ACC112 (cell line): ENCODE results near the gene RFC5.
"Not testable (repeated sequence)": the region's sequence is repeated elsewhere in the genome, so short reads cannot be mapped to it uniquely, and the experiment has no call there.

Source experiments
- H2AFZ ChIP-seq: fragments of 200-600 bp; sonication (generic); one replicate; pipeline ENCODE4 v1.6.0; 2017; ENCODE audit warnings: antibody characterized with exemption, low read length; ENCODE audit not compliant: unreplicated experiment
- H3K27ac ChIP-seq: fragments of 200-600 bp; sonication (generic); 2 replicates; pipeline ENCODE4 v1.5.1; 2014; ENCODE audit warnings: low read depth, mild to moderate bottlenecking, antibody characterized with exemption, low read length, moderate library complexity
- H3K27me3 ChIP-seq: fragments of 200-600 bp; sonication (generic); 2 replicates; pipeline ENCODE4 v1.6.1; 2014; ENCODE audit warnings: mild to moderate bottlenecking, antibody characterized with exemption, low read length, moderate library complexity, mixed read lengths; ENCODE audit not compliant: insufficient read depth
- H3K36me3 ChIP-seq: fragments of 200-600 bp; sonication (generic); 2 replicates; pipeline ENCODE4 v1.6.1; 2016; ENCODE audit warnings: mild to moderate bottlenecking, antibody characterized with exemption, low read length, moderate library complexity, mixed read lengths; ENCODE audit not compliant: insufficient read depth
- H3K4me1 ChIP-seq: fragments of 200-600 bp; sonication (generic); one replicate; pipeline ENCODE4 v1.6.1; 2016; ENCODE audit warnings: low read length, mixed read lengths; ENCODE audit not compliant: insufficient read depth, unreplicated experiment, control insufficient read depth
- H3K4me3 ChIP-seq: fragments of 200-600 bp; sonication (generic); 2 replicates; pipeline ENCODE4 v1.5.1; 2014; ENCODE audit warnings: mild to moderate bottlenecking, low read depth, low read length
- H3K79me2 ChIP-seq: fragments of 200-600 bp; sonication (generic); one replicate; pipeline ENCODE4 v1.6.0; 2016; ENCODE audit warnings: low read length; ENCODE audit not compliant: control insufficient read depth, unreplicated experiment, insufficient read depth

The RFC5 gene

GRCh38 chr12:118015306-118015705, 1.2 kb upstream of the RFC5 start:
- H2AFZ ChIP-seq: no peak overlapping the region
- peaks cover 16% of the 10 kb centered on the region for H3K4me1 ChIP-seq

DNA sequence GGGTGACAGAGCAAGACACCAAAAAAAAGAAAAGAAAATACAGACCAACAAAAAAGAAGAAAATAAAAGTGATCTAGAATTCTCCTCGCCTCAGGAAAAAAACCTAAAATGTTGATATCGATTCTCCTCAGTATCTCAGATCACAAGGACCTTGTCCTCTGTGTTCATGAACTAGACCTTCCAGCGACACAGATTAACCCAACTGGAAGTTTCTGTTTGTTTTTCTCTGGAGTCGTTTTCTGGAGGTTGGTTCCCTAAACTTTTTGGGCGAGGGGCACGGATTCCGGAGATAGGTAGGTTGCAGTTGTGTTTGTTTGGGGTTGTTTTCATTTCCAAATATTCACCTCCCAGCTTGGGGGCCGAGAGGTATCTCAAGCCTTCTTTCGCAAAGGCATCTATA, 559 bp upstream of the RFC5 start:
- peak overlapping the region; percentile 92 for H3K4me3 ChIP-seq

More at GRCh38 chr12:118015306-118015705, 1.2 kb upstream of the RFC5 start:
- H3K27me3 ChIP-seq: no peaks in the 10 kb centered on the region
- H3K79me2 ChIP-seq: peaks cover 22% of the 10 kb centered on the region
- H3K27ac ChIP-seq: no peak overlapping the region
- peaks cover 15% of the 10 kb centered on the region for H3K36me3 ChIP-seq
- H3K4me3 ChIP-seq: no peak overlapping the region

GRCh38 chr12:118017926-118018325, 1.4 kb downstream of the RFC5 start:
- H3K27me3 ChIP-seq: no peaks in the 10 kb centered on the region
- no peak overlapping the region for H3K27ac ChIP-seq
- H3K4me1 ChIP-seq: peaks cover 16% of the 10 kb centered on the region
- H3K4me3 ChIP-seq: peak overlapping the region; percentile 92
- H2AFZ ChIP-seq: no peak overlapping the region
- H3K79me2 ChIP-seq: peaks cover 22% of the 10 kb centered on the region
- peaks cover 29% of the 10 kb centered on the region for H3K36me3 ChIP-seq

More for the DNA sequence above, 559 bp upstream of the RFC5 start:
- H2AFZ ChIP-seq: peak overlapping the region; percentile 91
- peaks cover 22% of the 10 kb centered on the region for H3K36me3 ChIP-seq
- H3K27ac ChIP-seq: no peak overlapping the region
- peaks cover 22% of the 10 kb centered on the region for H3K79me2 ChIP-seq
- no peaks in the 10 kb centered on the region for H3K27me3 ChIP-seq
- H3K4me1 ChIP-seq: peaks cover 16% of the 10 kb centered on the region

DNA sequence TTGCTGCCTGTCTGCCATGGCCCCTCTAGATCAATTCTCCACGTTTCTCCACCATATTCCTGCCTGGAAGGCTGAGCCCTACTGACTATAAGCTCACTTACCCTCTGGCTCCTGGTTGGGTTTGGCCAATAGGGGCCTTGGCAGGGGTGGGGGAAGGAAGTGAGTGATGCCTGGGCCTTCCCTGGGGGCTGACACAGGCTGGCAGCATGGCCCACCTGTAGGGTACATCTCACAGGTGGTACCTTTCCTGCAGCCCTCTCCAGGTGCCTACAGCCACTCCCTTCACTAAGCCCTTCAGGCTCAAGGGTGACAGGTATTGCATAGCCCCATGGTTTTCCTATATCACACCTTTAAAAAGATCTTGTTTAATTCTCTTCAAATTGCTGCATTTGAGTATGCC, 3.5 kb downstream of the RFC5 start:
- Histone ChIP-seq H2AFZ (no peak overlapping the region), H3K27ac (no peak overlapping the region), H3K79me2 (peaks cover 22% of the 10 kb centered on the region), H3K4me1 (peaks cover 16% of the 10 kb centered on the region), H3K4me3 (no peak overlapping the region), H3K27me3 (no peaks in the 10 kb centered on the region), H3K36me3 (peaks cover 32% of the 10 kb centered on the region)

GRCh38 chr12:118022097-118022727, 5.7 kb downstream of the RFC5 start:
- not testable (repeated sequence) for H3K27me3 ChIP-seq, H3K27ac ChIP-seq, H2AFZ ChIP-seq, H3K4me3 ChIP-seq
- H3K79me2 ChIP-seq: peaks cover 15% of the 10 kb centered on the region
- peaks cover 11% of the 10 kb centered on the region for H3K4me1 ChIP-seq
- peaks cover 32% of the 10 kb centered on the region for H3K36me3 ChIP-seq

GRCh38 chr12:118022728-118023109, 6.2 kb downstream of the RFC5 start:
- Histone ChIP-seq H3K36me3 (peaks cover 32% of the 10 kb centered on the region), H3K4me3 (no peak overlapping the region), H3K79me2 (peaks cover 10% of the 10 kb centered on the region), H3K27ac (no peak overlapping the region), H3K27me3 (no peaks in the 10 kb centered on the region), H2AFZ (no peak overlapping the region), H3K4me1 (peaks cover 7% of the 10 kb centered on the region)

- peaks cover 32% of the 10 kb centered on the region for H3K36me3 ChIP-seq
- H3K79me2 ChIP-seq: peaks cover 4% of the 10 kb centered on the region
- no peak overlapping the region for H3K4me3 ChIP-seq
Measured at GRCh38 chr12:118023301-118023860, 6.9 kb downstream of the RFC5 start.

DNA sequence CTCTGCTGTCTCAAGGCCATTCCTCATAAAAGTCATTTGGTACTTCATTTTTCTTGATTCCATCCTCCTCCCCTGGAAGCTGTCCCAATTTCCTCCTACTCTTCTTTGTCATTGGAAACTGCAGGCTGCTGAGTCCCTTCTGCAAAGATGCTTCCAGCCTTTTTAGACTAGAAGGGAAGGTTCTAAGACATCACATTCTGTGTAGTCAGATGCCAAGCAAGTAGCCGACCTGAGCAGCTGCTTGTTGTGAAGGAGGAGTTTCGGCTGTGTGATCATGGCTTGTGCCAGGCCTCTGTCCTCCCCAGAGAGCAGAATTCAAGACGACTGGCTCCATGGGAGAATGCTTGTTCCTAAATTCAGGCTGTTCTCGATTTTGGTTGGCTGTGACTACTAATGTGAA, 8.7 kb downstream of the RFC5 start:
- H2AFZ ChIP-seq: no peak overlapping the region
- no peak overlapping the region for H3K4me3 ChIP-seq
- H3K27me3 ChIP-seq: no peaks in the 10 kb centered on the region
- no peaks in the 10 kb centered on the region for H3K79me2 ChIP-seq
- peaks cover 29% of the 10 kb centered on the region for H3K36me3 ChIP-seq
- no peak overlapping the region for H3K27ac ChIP-seq
- H3K4me1 ChIP-seq: no peaks in the 10 kb centered on the region

More at GRCh38 chr12:118023301-118023860, 6.9 kb downstream of the RFC5 start:
- Histone ChIP-seq H2AFZ (no peak overlapping the region), H3K27me3 (no peaks in the 10 kb centered on the region), H3K4me1 (no peaks in the 10 kb centered on the region), H3K27ac (no peak overlapping the region)

DNA sequence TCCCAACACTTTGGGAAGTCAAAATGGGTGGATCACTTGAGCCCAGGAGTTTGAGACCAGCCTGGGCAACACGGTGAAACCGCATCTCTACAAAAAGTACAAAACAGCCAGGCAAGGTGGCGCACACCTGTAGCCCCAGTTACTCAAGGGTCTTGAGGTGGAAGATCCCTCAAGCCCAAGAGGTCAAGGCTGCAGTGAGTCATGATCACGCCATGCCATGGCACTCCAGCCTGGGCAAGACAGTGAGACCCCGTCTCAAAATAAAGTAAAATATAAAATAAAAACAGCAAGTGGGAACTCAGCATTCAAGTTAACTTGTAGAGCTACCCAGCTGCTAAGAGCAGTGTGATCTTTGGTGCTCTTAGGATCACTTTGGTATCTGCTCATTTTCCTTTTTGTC, 12.7 kb downstream of the RFC5 start:
- no peaks in the 10 kb centered on the region for H3K79me2 ChIP-seq
- H2AFZ ChIP-seq: no peak overlapping the region
- peaks cover 11% of the 10 kb centered on the region for H3K4me1 ChIP-seq
- H3K4me3 ChIP-seq: no peak overlapping the region
- peaks cover 31% of the 10 kb centered on the region for H3K36me3 ChIP-seq
- no peak overlapping the region for H3K27ac ChIP-seq
- H3K27me3 ChIP-seq: no peaks in the 10 kb centered on the region

GRCh38 chr12:118032188-118032587, 15.7 kb downstream of the RFC5 start:
- H3K27ac ChIP-seq: no peak overlapping the region
- H3K4me1 ChIP-seq: peaks cover 14% of the 10 kb centered on the region
- no peaks in the 10 kb centered on the region for H3K27me3 ChIP-seq
- H2AFZ ChIP-seq: no peak overlapping the region
- no peaks in the 10 kb centered on the region for H3K79me2 ChIP-seq
- H3K36me3 ChIP-seq: peaks cover 36% of the 10 kb centered on the region
- no peak overlapping the region for H3K4me3 ChIP-seq

DNA sequence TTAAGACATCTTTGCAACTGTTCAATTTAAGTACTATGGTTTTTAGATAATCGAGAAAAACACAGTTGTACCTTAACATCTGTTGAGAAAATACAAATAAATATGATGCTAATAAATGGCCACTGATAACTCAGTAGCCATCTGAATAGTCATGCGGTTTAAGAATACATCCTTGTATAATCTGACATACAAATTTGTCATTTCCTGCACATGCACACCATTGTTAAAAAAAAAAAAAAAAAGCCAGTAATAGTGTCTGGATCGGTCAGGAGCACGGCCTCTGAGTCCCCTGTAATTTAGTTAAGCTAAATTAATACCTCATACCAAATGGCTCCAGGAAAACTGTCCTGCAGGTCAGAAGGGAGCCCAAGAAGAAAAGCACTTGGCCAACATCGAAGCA, 16.8 kb downstream of the RFC5 start:
- no peak overlapping the region for H3K4me3 ChIP-seq
- H3K36me3 ChIP-seq: peaks cover 39% of the 10 kb centered on the region
- peaks cover 14% of the 10 kb centered on the region for H3K4me1 ChIP-seq
- no peaks in the 10 kb centered on the region for H3K79me2 ChIP-seq
- H2AFZ ChIP-seq: no peak overlapping the region
- no peaks in the 10 kb centered on the region for H3K27me3 ChIP-seq
- H3K27ac ChIP-seq: peak overlapping the region; percentile 30; the same call in 1 of the 2 replicates
